GM18951 (cell line): ENCODE data around the gene COQ9.

ENCODE experiments used
- POLR2A ChIP-seq: IDR thresholded peaks from 4 replicates; pipeline ENCODE4 v1.6.1; 2011; ENCODE audit warnings: mild to moderate bottlenecking; ENCODE audit not compliant: insufficient read length, insufficient read depth; ENCODE audit errors: extremely low read depth
- in situ Hi-C: fragments of 300-500 bp; cut with MboI; formaldehyde crosslinking; loops from one replicate; pipeline ENCODE4 v1.12.0; 2022; ENCODE audit warnings: low sequenced_read_pairs, mixed read lengths, inconsistent platforms; ENCODE audit not compliant: unreplicated experiment

Gene COQ9

DNA sequence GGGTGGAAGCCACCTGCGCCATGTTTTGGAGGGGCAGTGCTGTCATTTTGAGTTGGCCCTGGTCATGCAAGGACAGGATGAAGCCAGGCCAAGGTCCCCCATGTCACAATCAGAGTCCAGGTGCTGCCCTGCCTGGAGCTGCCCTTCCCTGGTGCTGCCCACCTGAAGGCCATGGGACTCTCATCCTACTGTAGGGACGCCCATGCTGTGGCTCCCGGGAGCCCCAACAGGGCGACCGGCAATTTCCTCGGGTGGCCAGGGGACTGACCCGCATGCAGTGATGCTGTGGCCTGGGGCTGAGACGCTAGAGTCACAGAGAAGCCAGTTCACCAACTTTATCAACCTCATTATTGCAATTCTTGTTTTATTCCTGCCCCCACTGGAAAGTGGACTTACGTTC, 34.7 kb upstream of the COQ9 start:
- in situ Hi-C loops, result loop anchor here (25.0 kb wide), 1 partner anchor 325 kb away; the partner anchor contains the start of gene CPNE2
- TF ChIP-seq POLR2A, result no peak

- no peak for TF ChIP-seq POLR2A
- in situ Hi-C loops, result loop anchor here (25.0 kb wide), 1 partner anchor 326 kb away; the partner anchor contains the start of gene CPNE2
These were observed 34.0 kb upstream of the COQ9 start for GRCh38 chr16:57413301-57413730.

DNA sequence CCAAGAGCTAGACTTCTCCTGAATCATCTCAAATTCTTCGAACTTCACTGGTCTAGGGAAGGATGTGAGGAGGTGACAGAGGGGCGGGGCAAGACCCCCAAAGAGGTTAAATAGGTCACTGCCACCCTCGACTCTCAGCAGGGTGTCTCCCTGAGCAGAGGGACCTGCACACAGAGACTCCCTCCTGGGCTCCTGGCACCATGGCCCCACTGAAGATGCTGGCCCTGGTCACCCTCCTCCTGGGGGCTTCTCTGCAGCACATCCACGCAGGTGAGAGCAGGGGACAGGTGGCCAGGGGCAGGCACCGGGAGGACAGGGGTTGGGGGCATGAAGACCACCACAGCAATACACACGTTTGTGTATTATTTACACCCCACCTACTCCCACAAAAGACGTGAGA, 33.5 kb upstream of the COQ9 start:
- in situ Hi-C loops, result loop anchor here (25.0 kb wide), 1 partner anchor 326 kb away; the partner anchor contains the start of gene CPNE2
- no peak for TF ChIP-seq POLR2A

DNA sequence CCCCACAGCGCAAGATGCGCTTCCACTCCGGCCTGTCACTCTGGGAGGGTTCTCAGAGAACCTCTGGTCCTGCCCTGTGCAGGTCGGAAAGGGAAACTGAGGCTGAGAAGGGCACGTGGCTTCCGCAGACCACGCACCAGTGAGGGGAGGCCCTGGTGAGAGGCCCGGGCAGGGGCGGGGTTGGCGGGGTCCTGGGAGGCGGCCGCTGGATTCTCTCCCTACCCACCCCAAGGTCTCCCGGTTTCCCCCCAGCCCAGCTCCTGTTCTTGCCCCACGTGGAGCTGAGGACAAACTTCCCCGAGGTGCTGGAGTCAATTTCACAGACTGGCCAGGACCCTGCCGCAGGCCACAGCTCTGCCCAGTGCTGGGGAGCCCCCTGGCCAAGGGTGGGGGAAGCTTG, 31.2 kb upstream of the COQ9 start:
- in situ Hi-C loops, result loop anchor here (5.0 to 25.0 kb wide), 2 partner anchors 114 to 329 kb away; partner anchors contain the start of gene CPNE2
- TF ChIP-seq POLR2A, result no peak

DNA sequence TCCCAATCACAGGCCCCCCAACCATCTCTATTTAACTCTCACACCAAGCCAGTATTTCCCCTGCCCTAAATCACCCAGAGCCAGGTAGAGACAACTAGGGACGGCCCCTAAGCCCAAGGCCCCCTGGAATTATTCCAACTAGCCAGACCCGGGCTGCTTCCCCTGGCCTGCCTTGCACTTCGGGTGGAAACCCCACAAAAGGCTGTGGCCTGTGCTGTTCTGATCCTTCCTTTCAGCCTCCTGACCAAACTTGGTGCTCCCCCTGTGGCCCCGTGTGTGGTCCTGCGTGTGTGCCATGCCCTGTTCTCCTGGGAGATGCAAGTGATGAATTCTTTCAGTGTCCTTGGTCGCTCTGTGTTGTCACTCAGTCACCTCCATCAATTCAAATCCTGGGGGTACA, 27.8 kb upstream of the COQ9 start:
- in situ Hi-C loops, result loop anchor here (5.0 to 25.0 kb wide), 2 partner anchors 117 to 332 kb away; partner anchors contain the start of gene CPNE2
- no peak for TF ChIP-seq POLR2A

- in situ Hi-C loops, result loop anchor here (25.0 kb wide), 1 partner anchor 335 kb away; the partner anchor contains the start of gene CPNE2
These were observed 25.0 kb upstream of the COQ9 start for GRCh38 chr16:57422026-57422944.

DNA sequence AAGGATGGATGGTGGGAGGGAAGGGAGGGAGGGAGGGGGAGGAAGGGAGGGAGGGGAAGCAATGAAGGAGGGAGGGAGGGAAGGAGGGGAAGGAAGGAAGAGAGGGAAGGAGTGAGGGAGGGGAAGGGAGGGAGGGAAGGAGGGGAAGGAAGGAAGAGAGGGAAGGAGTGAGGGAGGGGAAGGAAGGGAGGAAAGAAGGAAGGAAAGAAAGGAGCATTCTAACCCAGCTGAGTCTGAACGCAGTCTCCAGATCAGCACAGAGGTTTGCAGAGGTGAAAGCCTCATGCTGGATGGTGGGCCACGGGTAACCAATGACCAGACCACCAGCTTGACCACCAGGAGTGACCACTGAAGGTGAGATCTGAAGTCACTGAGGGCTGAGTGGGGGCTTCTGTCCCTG, 24.1 kb upstream of the COQ9 start:
- in situ Hi-C loops, result loop anchor here (25.0 kb wide), 1 partner anchor 336 kb away; the partner anchor contains the start of gene CPNE2
- no peak for TF ChIP-seq POLR2A

More at GRCh38 chr16:57422026-57422944, 25.0 kb upstream of the COQ9 start:
- TF ChIP-seq POLR2A, result no peak

GRCh38 chr16:57424583-57424982, 22.7 kb upstream of the COQ9 start:
- in situ Hi-C loops, result loop anchor here (25.0 kb wide), 1 partner anchor 337 kb away; the partner anchor contains the start of gene CPNE2
- TF ChIP-seq POLR2A, result no peak

- no peak for TF ChIP-seq POLR2A
- in situ Hi-C loops, result no loop called here
These were observed 20.9 kb upstream of the COQ9 start for GRCh38 chr16:57426356-57426755.

DNA sequence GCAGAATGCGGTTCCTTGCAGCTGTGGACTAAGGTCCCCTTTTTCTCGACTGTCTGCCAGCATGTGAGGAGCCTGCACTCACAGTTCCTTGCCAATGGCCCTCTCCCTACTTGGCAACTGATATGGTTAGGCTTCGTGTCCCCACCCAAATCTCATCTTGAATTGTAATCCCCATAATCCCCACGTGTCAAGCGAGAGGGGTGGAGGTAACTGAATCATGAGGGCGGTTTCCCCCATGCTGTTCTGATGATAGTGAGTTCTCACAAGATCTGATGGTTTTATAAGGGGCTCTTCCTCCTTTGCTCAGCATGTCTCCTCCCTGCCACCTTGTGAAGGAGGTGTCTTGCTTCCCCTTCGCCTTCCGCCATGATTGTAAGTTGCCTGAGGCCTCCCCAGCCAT, 20.0 kb upstream of the COQ9 start:
- TF ChIP-seq POLR2A, result no peak
- in situ Hi-C loops, result no loop called here

GRCh38 chr16:57427824-57428223, 19.5 kb upstream of the COQ9 start:
- TF ChIP-seq POLR2A, result no peak
- in situ Hi-C loops, result no loop called here

- no peak for TF ChIP-seq POLR2A
- in situ Hi-C loops, result no loop called here
These were observed 16.3 kb upstream of the COQ9 start for GRCh38 chr16:57430955-57431354.

- in situ Hi-C loops, result no loop called here
- TF ChIP-seq POLR2A, result no peak
These were observed 14.8 kb upstream of the COQ9 start for GRCh38 chr16:57432505-57432904.

GRCh38 chr16:57432989-57433388, 14.3 kb upstream of the COQ9 start:
- no peak for TF ChIP-seq POLR2A
- in situ Hi-C loops, result no loop called here

GRCh38 chr16:57434003-57434402, 13.3 kb upstream of the COQ9 start:
- TF ChIP-seq POLR2A, result no peak
- in situ Hi-C loops, result no loop called here
